ENCODE measurements around the gene BAD. TPM values are rescaled to one million over a fixed set of nuclear protein-coding genes. Genes with fewer than 3 reads are reported as not detected.

Gene BAD
- total and polyA plus RNA-seq, 2 of the 13 experiments (the other 11 are each of a cell fraction or from before 2014, with no cell fraction given): 17.9 to 28.5 TPM

GRCh38 chr11:64240435-64241240, 43.8 kb downstream of the BAD start, which contains the start of gene FKBP2 (continued):
- TF ChIP-seq ZSCAN29 (CRISPR knock-in tag; conservative IDR thresholded peaks at IDR 0.05) (no peak; the same call in 1 of the 2 replicates), BRCA1 (CRISPR knock-in tag; IDR thresholded peaks at IDR 0.05) (peak; percentile 32; the same call in 1 of the 2 replicates), MLLT10 (CRISPR knock-in tag; IDR thresholded peaks at IDR 0.05) (no peak), MAFF (IDR thresholded peaks at IDR 0.05; ENCODE audit: low read depth, low read length) (no peak), NFIB (CRISPR knock-in tag; IDR thresholded peaks at IDR 0.05; ENCODE audit: borderline replicate concordance) (no peak), PRDM15 (CRISPR knock-in tag; IDR thresholded peaks at IDR 0.05) (0 out of 2 replicates have a peak, but pooled peaks have one; percentile 45), GTF3A (CRISPR knock-in tag; conservative IDR thresholded peaks at IDR 0.05) (0 out of 2 replicates have a peak, but pooled peaks have one; percentile 12), TFE3 (CRISPR knock-in tag; IDR thresholded peaks at IDR 0.05) (no peak), STAG1 (CRISPR knock-in tag; IDR thresholded peaks at IDR 0.05) (no peak), TP53 (CRISPR knock-in tag; conservative IDR thresholded peaks at IDR 0.05) (0 out of 2 replicates have a peak, but pooled peaks have one; percentile 70), IKZF1 (IDR thresholded peaks at IDR 0.05) (no peak), ZBTB4 (CRISPR knock-in tag; IDR thresholded peaks at IDR 0.05; ENCODE audit: borderline replicate concordance) (no peak), DNMT3B (CRISPR knock-in tag; conservative IDR thresholded peaks at IDR 0.05) (no peak), ZFP41 (CRISPR knock-in tag; IDR thresholded peaks at IDR 0.05; ENCODE audit: borderline replicate concordance) (no peak; the same call in 1 of the 2 replicates), ZNF576 (CRISPR knock-in tag; IDR thresholded peaks at IDR 0.05) (no peak), ETS1 (CRISPR knock-in tag; IDR thresholded peaks at IDR 0.05) (0 out of 2 replicates have a peak, but pooled peaks have one; percentile 57), ZNF143 (CRISPR knock-in tag; IDR thresholded peaks at IDR 0.05) (peak; percentile 59; the same call in 1 of the 2 replicates), KDM6A (CRISPR knock-in tag; IDR thresholded peaks at IDR 0.05; ENCODE audit: low read depth) (no peak; the same call in 1 of the 2 replicates), TEAD2 (CRISPR knock-in tag; IDR thresholded peaks at IDR 0.05) (no peak), SSRP1 (CRISPR knock-in tag; IDR thresholded peaks at IDR 0.05) (peak; percentile 89), TOE1 (CRISPR knock-in tag; IDR thresholded peaks at IDR 0.05) (no peak)
